Tibial nerve (tissue), 4 donors: Measurements from ENCODE around the gene FAM135A. TPM values are rescaled to one million over a fixed set of nuclear protein-coding genes. Genes with fewer than 3 reads are reported as not detected.
"Not testable (repeated sequence)": the region's sequence is repeated elsewhere in the genome, so short reads cannot be mapped to it uniquely, and the experiment has no call there.

Experiments used
- DNase-seq, 2 donors: peaks; one replicate each; pipeline ENCODE4 v3.0.0-alpha.2; 2019; ENCODE audit warnings: low spot score in 2 of 2
- H3K27ac ChIP-seq, 4 donors: fragments of 200-600 bp; sonication (generic) in 3 of 4; one replicate each; pipeline ENCODE4 v1.5.1; 2017 to 2019; ENCODE audit warnings: mild to moderate bottlenecking in 1 of 4
- H3K27me3 ChIP-seq, 2 donors: fragments of 200-600 bp; sonication (generic) in 1 of 2; one replicate each; pipeline versions ENCODE4 v1.5.1 to v1.6.0; 2017 to 2019
- H3K36me3 ChIP-seq, 3 donors: fragments of 200-600 bp; sonication (generic); one replicate each; pipeline ENCODE4 v1.5.1; 2018 to 2019
- H3K4me1 ChIP-seq, 4 donors: fragments of 200-600 bp; sonication (generic) in 3 of 4; one replicate each; pipeline ENCODE4 v1.5.1; 2017 to 2019
- H3K4me3 ChIP-seq, 4 donors: fragments of 200-600 bp; sonication (generic) in 3 of 4; one replicate each; pipeline ENCODE4 v1.5.1; 2017 to 2019; ENCODE audit warnings: mild to moderate bottlenecking in 1 of 4, moderate library complexity in 1 of 4
- H3K9me3 ChIP-seq, 4 donors: fragments of 200-600 bp; sonication (generic) in 3 of 4; one replicate each; pipeline ENCODE4 v1.5.1; 2017 to 2019
- EP300 ChIP-seq, 2 donors: sonication (generic); formaldehyde crosslinking; IDR thresholded peaks; one replicate each; pipeline ENCODE4 v1.6.1; 2017; ENCODE audit warnings: antibody characterized with exemption in 2 of 2, mild to moderate bottlenecking in 1 of 2
- POLR2A ChIP-seq, 2 donors: fragments of 450-650 bp; IDR thresholded peaks; one replicate each; pipeline ENCODE4 v1.6.1; 2017; ENCODE audit warnings: antibody characterized with exemption in 2 of 2, mild to moderate bottlenecking in 2 of 2, moderate library complexity in 2 of 2
- WGBS, 2 donors: methylation state at CpG; one replicate each; pipeline ENCODE4 v1.1.5; 2018; 5-methylcytosine and 5-hydroxymethylcytosine counted together
- total RNA-seq, 4 donors: library from RNA; depleted of rRNA; stranded (reverse); fragments of >200 nt; gene quantifications; one replicate each; pipeline ENCODE4 v1.1.0, GENCODE V29; 2016
- TF ChIP-seq, protein P1 (sequence below), 5 experiments: fragments of 200-600 bp in 3 of 5; fragments of 450-650 bp in 2 of 5; sonication (generic) in 3 of 5; IDR thresholded peaks; one replicate each; pipeline ENCODE4 v1.5.1; 2016 to 2019; ENCODE audit warnings: antibody characterized with exemption in 5 of 5, mild to moderate bottlenecking in 3 of 5, moderate library complexity in 2 of 5

Gene FAM135A
- total RNA-seq, 4 donors from 2014 or later: 23.7 to 30.8 (median 27.3) TPM

- TF ChIP-seq POLR2A (IDR thresholded peaks at IDR 0.05) (no peak), EP300 (IDR thresholded peaks at IDR 0.05) (no peak)
- peaks cover 0 to 43% (median 0%) of the 10 kb centered on the region in 3 donors for H3K36me3 ChIP-seq
These were observed 56.7 kb downstream of the FAM135A start for GRCh38 chr6:70470016-70470415.

DNA sequence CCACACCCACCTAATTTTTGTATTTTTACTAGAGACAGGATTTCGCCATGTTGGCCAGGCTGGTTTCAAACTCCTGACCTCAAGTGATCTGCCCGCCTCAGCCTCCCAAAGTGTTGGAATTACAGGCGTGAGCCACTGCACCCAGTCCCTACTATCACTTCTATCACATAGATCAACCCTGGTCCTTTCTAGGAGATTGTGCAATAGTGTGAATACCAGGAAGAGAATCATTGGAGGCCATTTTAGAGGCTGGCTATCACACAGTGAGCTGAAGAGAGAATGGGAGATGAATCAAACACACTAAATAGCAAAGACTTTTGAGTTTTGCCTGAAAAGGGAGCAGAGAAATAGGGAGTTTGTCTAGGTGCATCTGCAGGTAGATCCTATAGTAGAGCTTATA lies 57.2 kb downstream of the FAM135A start:
- not testable (repeated sequence) for H3K9me3 ChIP-seq, H3K27ac ChIP-seq, H3K4me3 ChIP-seq, DNase-seq, H3K4me1 ChIP-seq, H3K27me3 ChIP-seq
- WGBS, 2 donors: 95 to 100% methylated on average over 3 of the region's 3 CpGs
- H3K36me3 ChIP-seq: peaks cover 0 to 44% (median 0%) of the 10 kb centered on the region in 3 donors

More at GRCh38 chr6:70470016-70470415, 56.7 kb downstream of the FAM135A start:
- H3K9me3 ChIP-seq: no peaks in the 10 kb centered on the region
- no peak overlapping the region for H3K4me3 ChIP-seq
- no peaks in the 10 kb centered on the region for H3K4me1 ChIP-seq
- no peak for DNase-seq
- H3K27me3 ChIP-seq: no peaks in the 10 kb centered on the region
- no peak overlapping the region for H3K27ac ChIP-seq

DNA sequence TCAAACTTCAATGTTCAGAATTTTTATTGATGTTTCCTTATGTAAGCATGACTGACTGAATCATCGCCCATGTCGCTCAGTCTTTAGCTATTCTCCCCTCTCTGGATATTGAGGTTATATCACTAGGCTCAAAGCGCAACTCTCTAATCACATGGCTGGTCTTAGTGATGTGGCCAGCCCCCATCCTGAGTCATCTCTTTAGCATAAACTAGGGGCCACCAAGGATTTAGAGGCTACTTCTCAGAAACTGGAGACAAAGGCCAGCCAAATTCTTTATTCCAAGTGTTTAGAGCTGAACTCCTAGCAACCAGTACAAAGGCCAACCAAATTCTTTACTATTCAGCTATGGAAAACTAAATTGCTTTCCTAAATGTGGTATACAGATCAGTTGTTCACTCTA lies 61.4 kb downstream of the FAM135A start:
- H3K4me3 ChIP-seq: no peak overlapping the region
- DNase-seq: no peak
- TF ChIP-seq EP300 (IDR thresholded peaks at IDR 0.05): no peak
- TF ChIP-seq, protein P1, sequence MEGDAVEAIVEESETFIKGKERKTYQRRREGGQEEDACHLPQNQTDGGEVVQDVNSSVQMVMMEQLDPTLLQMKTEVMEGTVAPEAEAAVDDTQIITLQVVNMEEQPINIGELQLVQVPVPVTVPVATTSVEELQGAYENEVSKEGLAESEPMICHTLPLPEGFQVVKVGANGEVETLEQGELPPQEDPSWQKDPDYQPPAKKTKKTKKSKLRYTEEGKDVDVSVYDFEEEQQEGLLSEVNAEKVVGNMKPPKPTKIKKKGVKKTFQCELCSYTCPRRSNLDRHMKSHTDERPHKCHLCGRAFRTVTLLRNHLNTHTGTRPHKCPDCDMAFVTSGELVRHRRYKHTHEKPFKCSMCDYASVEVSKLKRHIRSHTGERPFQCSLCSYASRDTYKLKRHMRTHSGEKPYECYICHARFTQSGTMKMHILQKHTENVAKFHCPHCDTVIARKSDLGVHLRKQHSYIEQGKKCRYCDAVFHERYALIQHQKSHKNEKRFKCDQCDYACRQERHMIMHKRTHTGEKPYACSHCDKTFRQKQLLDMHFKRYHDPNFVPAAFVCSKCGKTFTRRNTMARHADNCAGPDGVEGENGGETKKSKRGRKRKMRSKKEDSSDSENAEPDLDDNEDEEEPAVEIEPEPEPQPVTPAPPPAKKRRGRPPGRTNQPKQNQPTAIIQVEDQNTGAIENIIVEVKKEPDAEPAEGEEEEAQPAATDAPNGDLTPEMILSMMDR (IDR thresholded peaks at IDR 0.05): no peak
- no peak for TF ChIP-seq POLR2A (IDR thresholded peaks at IDR 0.05)
- H3K9me3 ChIP-seq: no peaks in the 10 kb centered on the region
- peaks cover 0 to 70% (median 0%) of the 10 kb centered on the region in 3 donors for H3K36me3 ChIP-seq
- WGBS, 2 donors: 90 to 91% methylated on average over 3 of the region's 3 CpGs
- H3K27ac ChIP-seq: no peak overlapping the region
- no peaks in the 10 kb centered on the region for H3K27me3 ChIP-seq
- H3K4me1 ChIP-seq: no peaks in the 10 kb centered on the region

DNA sequence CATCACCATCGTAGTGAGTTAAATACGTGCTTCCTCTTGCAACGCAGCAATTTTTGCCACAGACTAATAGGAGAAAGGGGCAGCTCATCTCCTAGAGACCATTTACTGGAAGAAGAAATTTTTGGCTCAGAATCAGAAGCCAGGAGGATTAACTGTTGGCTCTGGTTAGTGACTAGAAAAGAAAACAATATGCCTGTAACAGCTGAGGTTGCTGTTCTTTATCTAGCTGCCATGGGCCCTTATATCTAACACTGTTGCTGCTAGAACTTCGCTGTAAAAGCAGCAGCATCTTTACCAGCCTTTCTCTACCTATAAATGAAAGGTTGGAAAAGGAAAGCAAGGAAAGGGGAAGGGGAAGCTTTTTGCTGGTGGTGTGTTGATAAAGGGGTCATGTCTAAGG lies 65.9 kb downstream of the FAM135A start:
- WGBS, 2 donors: 72 to 77% methylated on average over 4 of the region's 4 CpGs

GRCh38 chr6:70486638-70487037 lies 73.3 kb downstream of the FAM135A start:
- H3K27me3 ChIP-seq, H3K27ac ChIP-seq, H3K9me3 ChIP-seq, DNase-seq, H3K4me3 ChIP-seq, H3K4me1 ChIP-seq: not testable (repeated sequence)
- WGBS, 2 donors: 94 to 96% methylated on average over 9 of the region's 9 CpGs
- H3K36me3 ChIP-seq: peaks cover 0 to 27% (median 0%) of the 10 kb centered on the region in 3 donors

More for the DNA sequence above, 65.9 kb downstream of the FAM135A start:
- Histone ChIP-seq H3K27me3 (no peaks in the 10 kb centered on the region), H3K4me1 (no peaks in the 10 kb centered on the region), H3K9me3 (no peaks in the 10 kb centered on the region), H3K27ac (no peak overlapping the region), H3K36me3 (peaks cover 0 to 57% (median 0%) of the 10 kb centered on the region in 3 donors), H3K4me3 (no peak overlapping the region)
- TF ChIP-seq EP300 (IDR thresholded peaks at IDR 0.05): no peak
- TF ChIP-seq POLR2A (IDR thresholded peaks at IDR 0.05): no peak
- TF ChIP-seq, protein P1 (IDR thresholded peaks at IDR 0.05): no peak
- no peak for DNase-seq

DNA sequence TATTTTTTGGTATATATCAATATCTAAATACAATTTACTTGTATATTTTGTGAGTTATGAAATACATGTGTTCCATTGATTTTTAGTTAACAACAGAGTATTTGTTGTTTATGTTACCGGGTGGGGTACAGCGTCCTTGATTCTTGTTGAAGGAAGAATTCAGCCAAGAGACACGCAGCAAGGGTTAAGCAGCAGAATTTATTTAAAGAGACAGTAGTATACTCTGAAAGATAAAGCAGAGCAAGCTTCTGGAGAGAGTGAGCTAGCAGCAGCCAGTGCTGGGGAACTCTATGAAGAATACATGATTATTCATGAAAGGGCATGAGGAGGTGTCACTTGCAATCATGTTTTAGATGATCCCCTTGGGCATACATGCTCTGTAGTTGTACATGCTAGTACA lies 76.1 kb downstream of the FAM135A start:
- no peak for DNase-seq
- Histone ChIP-seq H3K9me3 (no peaks in the 10 kb centered on the region), H3K4me3 (no peak overlapping the region), H3K36me3 (peaks cover 0 to 21% (median 0%) of the 10 kb centered on the region in 3 donors), H3K4me1 (no peaks in the 10 kb centered on the region), H3K27ac (no peak overlapping the region), H3K27me3 (no peaks in the 10 kb centered on the region)
- TF ChIP-seq, protein P1 (IDR thresholded peaks at IDR 0.05): no peak
- TF ChIP-seq POLR2A (IDR thresholded peaks at IDR 0.05) (no peak), EP300 (IDR thresholded peaks at IDR 0.05) (no peak)
- 38 to 47% methylated on average over 3 of the region's 3 CpGs for WGBS, 2 donors

DNA sequence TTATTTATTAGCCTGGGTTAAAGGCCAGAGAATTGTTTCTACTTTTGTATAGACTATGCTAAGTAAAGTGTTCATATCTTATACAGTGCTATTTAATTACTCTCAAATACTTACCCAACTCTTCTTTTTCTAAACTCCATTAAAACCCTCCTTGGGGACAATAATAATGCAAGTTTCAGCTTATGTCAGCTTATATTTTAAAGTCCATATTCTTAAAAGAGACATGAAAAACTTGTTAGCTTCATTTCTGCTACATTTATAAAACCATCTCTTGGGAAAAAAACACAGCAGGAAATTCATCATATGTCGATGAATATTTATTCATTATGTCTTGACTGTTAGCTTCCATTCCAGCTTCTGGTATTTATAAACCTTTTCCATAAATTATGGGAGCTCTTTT lies 81.5 kb downstream of the FAM135A start:
- H3K36me3 ChIP-seq: peaks cover 0 to 37% (median 0%) of the 10 kb centered on the region in 3 donors
- WGBS, 2 donors: 67 to 76% methylated on average over 1 of the region's 1 CpG
- DNase-seq: no peak

DNA sequence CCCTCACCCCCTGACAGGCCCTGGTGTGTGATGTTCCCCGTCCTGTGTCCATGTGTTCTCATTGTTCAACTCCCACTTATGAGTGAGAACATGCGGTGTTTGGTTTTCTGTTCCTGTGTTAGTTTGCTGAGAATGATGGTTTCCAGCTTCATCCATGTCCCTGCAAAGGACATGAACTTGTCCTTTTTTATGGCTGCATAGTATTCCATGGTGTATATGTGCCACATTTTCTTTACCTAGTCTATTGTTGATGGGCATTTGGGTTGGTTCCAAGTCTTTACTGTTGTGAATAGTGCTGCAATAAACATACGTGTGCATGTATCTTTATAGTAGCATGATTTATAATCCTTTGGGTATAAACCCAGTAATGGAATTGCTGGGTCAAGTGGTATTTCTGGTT lies 82.5 kb downstream of the FAM135A start:
- H3K27me3 ChIP-seq, H3K27ac ChIP-seq, DNase-seq, H3K4me3 ChIP-seq, H3K4me1 ChIP-seq: not testable (repeated sequence)
- WGBS, 2 donors: 94 to 97% methylated on average over 3 of the region's 3 CpGs
- peaks cover 0 to 47% (median 0%) of the 10 kb centered on the region in 3 donors for H3K36me3 ChIP-seq
- peaks cover 0 to 11% (median 0%) of the 10 kb centered on the region in 4 donors for H3K9me3 ChIP-seq

More for the DNA sequence above, 81.5 kb downstream of the FAM135A start:
- H3K27me3 ChIP-seq: no peaks in the 10 kb centered on the region
- no peak overlapping the region for H3K27ac ChIP-seq
- TF ChIP-seq, protein P1 (IDR thresholded peaks at IDR 0.05): no peak
- TF ChIP-seq EP300 (IDR thresholded peaks at IDR 0.05) (no peak), POLR2A (IDR thresholded peaks at IDR 0.05) (no peak)
- H3K4me3 ChIP-seq: no peak overlapping the region
- H3K9me3 ChIP-seq: peaks cover 0 to 11% (median 0%) of the 10 kb centered on the region in 4 donors
- H3K4me1 ChIP-seq: no peaks in the 10 kb centered on the region
